Stimulated activated effector memory CD8-positive, alpha-beta T cell treated with anti-CD3 and anti-CD28 coated beads, Interleukin-12 subunit alpha, Interleukin-12 subunit beta, amount 100 ng/mL, for 72 hours (primary cell): ENCODE measurements around the gene PATE2.

Experiments
- ATAC-seq: fragments of 150-1000 bp; cut with Tn5 transposase; 2 replicates; pipeline ENCODE4 v1.10.0; 2021
- DNase-seq, 2 donors: peaks; one replicate each; pipeline ENCODE4 v3.0.0; 2021 to 2022; ENCODE audit warnings: low spot score in 2 of 2
- H3K27ac Mint-ChIP-seq: one replicate; pipeline ENCODE4 v1.8.0; 2022; ENCODE audit warnings: mild to moderate bottlenecking, mixed read lengths
- H3K36me3 Mint-ChIP-seq: one replicate; pipeline ENCODE4 v1.8.0; 2022; ENCODE audit warnings: mild to moderate bottlenecking, mixed read lengths
- H3K4me1 Mint-ChIP-seq: one replicate; pipeline ENCODE4 v1.8.0; 2022; ENCODE audit warnings: mixed read lengths
- H3K4me3 Mint-ChIP-seq: one replicate; pipeline ENCODE4 v1.8.0; 2022; ENCODE audit warnings: mild to moderate bottlenecking, mixed read lengths
- H3K9me3 Mint-ChIP-seq: one replicate; pipeline ENCODE4 v1.8.0; 2022; ENCODE audit warnings: mixed read lengths

PATE2 gene

GRCh38 chr11:125756050-125756449 is 22.6 kb downstream of the PATE2 start:
- H3K36me3 Mint-ChIP-seq = no peaks in the 10 kb centered on the region
- H3K9me3 Mint-ChIP-seq = peaks cover 8% of the 10 kb centered on the region
- H3K4me1 Mint-ChIP-seq = no peaks in the 10 kb centered on the region
- ATAC-seq = no peak
- no peak for DNase-seq
- no peak overlapping the region for H3K4me3 Mint-ChIP-seq
- H3K27ac Mint-ChIP-seq = no peak overlapping the region

GRCh38 chr11:125750629-125751028 is 28.0 kb downstream of the PATE2 start:
- no peak overlapping the region for H3K4me3 Mint-ChIP-seq
- DNase-seq (no peak), ATAC-seq (no peak)
- no peaks in the 10 kb centered on the region for H3K9me3 Mint-ChIP-seq
- no peak overlapping the region for H3K27ac Mint-ChIP-seq
- H3K36me3 Mint-ChIP-seq = no peaks in the 10 kb centered on the region
- no peaks in the 10 kb centered on the region for H3K4me1 Mint-ChIP-seq

- Mint-ChIP-seq H3K9me3 (no peaks in the 10 kb centered on the region), H3K4me3 (no peak within 1 kb of the TSS), H3K4me1 (no peaks in the 10 kb centered on the region), H3K27ac (no peak within 1 kb of the TSS), H3K36me3 (no peaks in the 10 kb centered on the region)
- ATAC-seq (no peak), DNase-seq (no peak)
Observed at GRCh38 chr11:125745979-125746378, 32.6 kb downstream of the PATE2 start, which contains the start of gene PATE1. TSS of gene PATE1 (plus strand) at chr11:125746279. CDS start at chr11:125746305, 26 bp downstream.

GRCh38 chr11:125743681-125744080 is 34.9 kb downstream of the PATE2 start:
- Mint-ChIP-seq H3K27ac (no peak overlapping the region), H3K4me1 (no peaks in the 10 kb centered on the region), H3K4me3 (no peak overlapping the region), H3K9me3 (no peaks in the 10 kb centered on the region), H3K36me3 (no peaks in the 10 kb centered on the region)
- DNase-seq (no peak), ATAC-seq (no peak)

GRCh38 chr11:125740617-125741016 is 38.0 kb downstream of the PATE2 start:
- no peak for ATAC-seq
- H3K27ac Mint-ChIP-seq = no peak overlapping the region
- H3K4me1 Mint-ChIP-seq = no peaks in the 10 kb centered on the region
- no peak overlapping the region for H3K4me3 Mint-ChIP-seq
- DNase-seq = no peak
- no peaks in the 10 kb centered on the region for H3K9me3 Mint-ChIP-seq
- H3K36me3 Mint-ChIP-seq = no peaks in the 10 kb centered on the region

- DNase-seq (no peak), ATAC-seq (no peak)
- H3K27ac Mint-ChIP-seq = no peak overlapping the region
- H3K4me3 Mint-ChIP-seq = no peak overlapping the region
- no peaks in the 10 kb centered on the region for H3K4me1 Mint-ChIP-seq
- H3K9me3 Mint-ChIP-seq = no peaks in the 10 kb centered on the region
- no peaks in the 10 kb centered on the region for H3K36me3 Mint-ChIP-seq
Observed at GRCh38 chr11:125728969-125729368, 49.7 kb downstream of the PATE2 start.
